Measurements from ENCODE around the gene PCBP3.

PCBP3 gene

GRCh38 chr21:45852886-45853400 is 209.4 kb downstream of the PCBP3 start:
- DNase-seq, result no peak

- no peak for DNase-seq
Observed at GRCh38 chr21:45853703-45854342, 210.3 kb downstream of the PCBP3 start.

GRCh38 chr21:45854690-45855247 is 211.2 kb downstream of the PCBP3 start:
- no peak for DNase-seq

GRCh38 chr21:45855248-45855811 is 211.8 kb downstream of the PCBP3 start:
- DNase-seq, result no peak

- DNase-seq, result no peak
Observed at GRCh38 chr21:45856442-45856841, 212.9 kb downstream of the PCBP3 start.

GRCh38 chr21:45856906-45857305 is 213.4 kb downstream of the PCBP3 start:
- DNase-seq, result no peak

GRCh38 chr21:45857761-45858160 is 214.2 kb downstream of the PCBP3 start:
- no peak for DNase-seq

- no peak for DNase-seq
Observed at GRCh38 chr21:45858180-45858579, 214.7 kb downstream of the PCBP3 start.

- no peak for DNase-seq
Observed at GRCh38 chr21:45859041-45859761, 215.7 kb downstream of the PCBP3 start.

- no peak for DNase-seq
Observed at GRCh38 chr21:45859762-45860357, 216.3 kb downstream of the PCBP3 start.

GRCh38 chr21:45860493-45861155 is 217.1 kb downstream of the PCBP3 start:
- DNase-seq, result no peak

GRCh38 chr21:45861156-45861870 is 217.8 kb downstream of the PCBP3 start:
- no peak for DNase-seq

- no peak for DNase-seq
Observed at GRCh38 chr21:45862543-45863207, 219.2 kb downstream of the PCBP3 start.

- no peak for DNase-seq
Observed at GRCh38 chr21:45863267-45863666, 219.7 kb downstream of the PCBP3 start.

GRCh38 chr21:45863751-45864150 is 220.2 kb downstream of the PCBP3 start:
- DNase-seq, result no peak

- no peak for DNase-seq
Observed at GRCh38 chr21:45864436-45864835, 220.9 kb downstream of the PCBP3 start.

GRCh38 chr21:45865106-45865835 is 221.7 kb downstream of the PCBP3 start:
- DNase-seq, result no peak

- no peak for DNase-seq
Observed at GRCh38 chr21:45866551-45866950, 223.0 kb downstream of the PCBP3 start.

- no peak for DNase-seq
Observed at GRCh38 chr21:45867041-45867666, 223.6 kb downstream of the PCBP3 start.

GRCh38 chr21:45867671-45868081 is 224.2 kb downstream of the PCBP3 start:
- no peak for DNase-seq
